Measurements from ENCODE around the gene SMIM10. TPM values are rescaled to one million over a fixed set of nuclear protein-coding genes. Genes with fewer than 3 reads are reported as not detected.

SMIM10 gene
- total RNA-seq, 1 experiment from 2014 or later = not detected

DNA sequence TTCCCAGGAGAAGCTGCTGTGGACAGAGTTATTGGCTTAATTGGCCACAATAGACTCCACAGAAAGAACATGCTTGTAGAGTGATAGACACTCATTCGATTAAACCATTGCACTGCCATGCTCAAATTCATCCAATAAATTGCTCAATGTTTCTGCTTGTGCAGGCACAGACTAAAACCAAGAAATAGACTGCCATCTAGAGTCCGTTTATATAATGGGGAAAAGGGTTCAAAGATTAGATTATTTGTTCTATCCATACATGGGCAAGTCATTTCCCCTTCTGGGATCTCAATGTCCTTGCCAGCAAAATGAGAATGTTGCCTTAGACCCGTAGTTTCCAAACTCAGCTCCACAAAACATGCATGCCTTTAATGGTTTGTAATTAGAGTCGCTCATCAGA is 8.7 kb downstream of the SMIM10 start:
- H3K27me3 Mint-ChIP-seq (ENCODE audit: insufficient read depth, unreplicated experiment) = peaks cover 35% of the 10 kb centered on the region
- H3K9me3 Mint-ChIP-seq (ENCODE audit: unreplicated experiment) = no peaks in the 10 kb centered on the region
- H3K36me3 Mint-ChIP-seq (ENCODE audit: insufficient read depth, unreplicated experiment) = no peaks in the 10 kb centered on the region
- BruUV-seq (replicated peaks) = no TSS peak
- ChIA-PET CTCF (interaction anchor here (0.6 to 3.9 kb wide), 20 partner anchors 8 to 623 kb away, joined by 3 to 23 read pairs (median 3); partner anchors contain the start of gene RTL8B), POLR2A (no interaction called here)
- TF ChIP-seq, protein P1, sequence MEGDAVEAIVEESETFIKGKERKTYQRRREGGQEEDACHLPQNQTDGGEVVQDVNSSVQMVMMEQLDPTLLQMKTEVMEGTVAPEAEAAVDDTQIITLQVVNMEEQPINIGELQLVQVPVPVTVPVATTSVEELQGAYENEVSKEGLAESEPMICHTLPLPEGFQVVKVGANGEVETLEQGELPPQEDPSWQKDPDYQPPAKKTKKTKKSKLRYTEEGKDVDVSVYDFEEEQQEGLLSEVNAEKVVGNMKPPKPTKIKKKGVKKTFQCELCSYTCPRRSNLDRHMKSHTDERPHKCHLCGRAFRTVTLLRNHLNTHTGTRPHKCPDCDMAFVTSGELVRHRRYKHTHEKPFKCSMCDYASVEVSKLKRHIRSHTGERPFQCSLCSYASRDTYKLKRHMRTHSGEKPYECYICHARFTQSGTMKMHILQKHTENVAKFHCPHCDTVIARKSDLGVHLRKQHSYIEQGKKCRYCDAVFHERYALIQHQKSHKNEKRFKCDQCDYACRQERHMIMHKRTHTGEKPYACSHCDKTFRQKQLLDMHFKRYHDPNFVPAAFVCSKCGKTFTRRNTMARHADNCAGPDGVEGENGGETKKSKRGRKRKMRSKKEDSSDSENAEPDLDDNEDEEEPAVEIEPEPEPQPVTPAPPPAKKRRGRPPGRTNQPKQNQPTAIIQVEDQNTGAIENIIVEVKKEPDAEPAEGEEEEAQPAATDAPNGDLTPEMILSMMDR (IDR thresholded peaks at IDR 0.05; ENCODE audit: unreplicated experiment) = peak; percentile 47
- no peak overlapping the region for H3K4me3 Mint-ChIP-seq (ENCODE audit: unreplicated experiment)
- DNase-seq (ENCODE audit: unreplicated experiment) = peak; percentile 52
- H3K4me1 Mint-ChIP-seq (ENCODE audit: insufficient read depth, unreplicated experiment) = peaks cover 5% of the 10 kb centered on the region
- H3K27ac Mint-ChIP-seq (ENCODE audit: low read depth, unreplicated experiment) = no peak overlapping the region
- intact Hi-C loops (cut with micrococcal nuclease) = loop anchor here (1.0 to 5.0 kb wide), 3 partner anchors 34 to 577 kb away; no protein-coding TSS in a partner anchor

DNA sequence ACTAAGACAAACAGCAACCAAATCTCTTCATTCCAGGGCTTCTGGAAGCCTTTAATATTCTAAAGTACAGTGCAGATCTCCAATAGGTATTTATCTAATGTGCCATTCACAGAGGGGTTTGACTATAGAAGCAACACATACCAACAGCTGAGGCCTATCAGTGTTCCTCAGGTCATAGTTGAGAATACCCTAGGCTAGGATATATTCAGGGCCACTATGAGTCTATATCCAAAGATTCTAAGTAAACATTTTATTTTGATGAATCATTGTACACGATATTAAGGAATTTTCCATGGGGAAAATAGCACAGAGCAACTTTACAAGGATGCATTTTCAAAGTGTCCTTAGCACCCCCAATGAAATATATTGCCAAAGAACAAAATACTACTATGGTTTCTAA is 9.7 kb downstream of the SMIM10 start:
- ChIA-PET CTCF (interaction anchor here (0.6 to 3.9 kb wide), 9 partner anchors 12 to 520 kb away, joined by 3 to 23 read pairs (median 4); no protein-coding TSS in a partner anchor), POLR2A (no interaction called here)
- no peak for DNase-seq (ENCODE audit: unreplicated experiment)
- no TSS peak for BruUV-seq (replicated peaks)
- TF ChIP-seq, protein P1 (IDR thresholded peaks at IDR 0.05; ENCODE audit: unreplicated experiment) = no peak
- Mint-ChIP-seq H3K36me3 (ENCODE audit: insufficient read depth, unreplicated experiment) (no peaks in the 10 kb centered on the region), H3K27me3 (ENCODE audit: insufficient read depth, unreplicated experiment) (peaks cover 35% of the 10 kb centered on the region), H3K4me1 (ENCODE audit: insufficient read depth, unreplicated experiment) (peaks cover 5% of the 10 kb centered on the region), H3K27ac (ENCODE audit: low read depth, unreplicated experiment) (peak overlapping the region; percentile 13), H3K9me3 (ENCODE audit: unreplicated experiment) (no peaks in the 10 kb centered on the region), H3K4me3 (ENCODE audit: unreplicated experiment) (no peak overlapping the region)
- intact Hi-C loops (cut with micrococcal nuclease) = no loop called here

GRCh38 chrX:135003876-135004623 is 13.3 kb downstream of the SMIM10 start:
- Mint-ChIP-seq H3K27ac (ENCODE audit: low read depth, unreplicated experiment) (peak overlapping the region; percentile 30), H3K4me3 (ENCODE audit: unreplicated experiment) (peak overlapping the region; percentile 75), H3K36me3 (ENCODE audit: insufficient read depth, unreplicated experiment) (no peaks in the 10 kb centered on the region), H3K27me3 (ENCODE audit: insufficient read depth, unreplicated experiment) (peaks cover 39% of the 10 kb centered on the region), H3K4me1 (ENCODE audit: insufficient read depth, unreplicated experiment) (peaks cover 5% of the 10 kb centered on the region), H3K9me3 (ENCODE audit: unreplicated experiment) (no peaks in the 10 kb centered on the region)
- TF ChIP-seq, protein P1 (IDR thresholded peaks at IDR 0.05; ENCODE audit: unreplicated experiment) = no peak
- no TSS peak for BruUV-seq (replicated peaks)
- intact Hi-C loops (cut with micrococcal nuclease) = no loop called here
- POLR2A ChIA-PET = interaction anchor here (1.0 kb wide), 1 partner anchor 18 kb away, joined by 6 read pairs; the partner anchor contains the start of gene RTL8B
- peak; percentile 87 for DNase-seq (ENCODE audit: unreplicated experiment)
- CTCF ChIA-PET = interaction anchor here (1.0 kb wide), 1 partner anchor 394 kb away, joined by 6 read pairs; no protein-coding TSS in a partner anchor

DNA sequence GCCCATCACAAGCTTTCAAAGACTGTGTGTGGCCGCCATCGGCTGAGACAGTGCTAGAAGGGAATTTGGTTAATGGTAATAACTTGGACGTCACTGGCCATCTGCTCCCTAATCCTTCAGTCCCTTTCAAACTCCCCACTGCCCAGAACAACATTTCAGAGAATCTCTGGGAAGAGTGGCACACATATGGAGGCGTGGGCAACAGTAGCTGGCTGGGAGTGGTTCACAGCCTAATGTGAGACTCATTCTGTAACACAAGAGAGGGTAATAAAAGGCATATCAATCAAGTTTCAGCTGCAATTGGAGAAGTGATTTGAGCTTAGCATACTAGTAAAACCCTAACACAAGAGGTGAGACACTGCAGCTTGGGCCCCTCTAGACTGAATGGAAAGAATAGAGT is 15.4 kb downstream of the SMIM10 start:
- no peak for DNase-seq (ENCODE audit: unreplicated experiment)
- Mint-ChIP-seq H3K27me3 (ENCODE audit: insufficient read depth, unreplicated experiment) (peaks cover 60% of the 10 kb centered on the region), H3K4me1 (ENCODE audit: insufficient read depth, unreplicated experiment) (no peaks in the 10 kb centered on the region), H3K4me3 (ENCODE audit: unreplicated experiment) (no peak overlapping the region), H3K36me3 (ENCODE audit: insufficient read depth, unreplicated experiment) (no peaks in the 10 kb centered on the region), H3K27ac (ENCODE audit: low read depth, unreplicated experiment) (no peak overlapping the region), H3K9me3 (ENCODE audit: unreplicated experiment) (no peaks in the 10 kb centered on the region)
- ChIA-PET POLR2A (interaction anchor here (0.6 to 1.4 kb wide), 3 partner anchors 16 to 90 kb away, joined by 3 read pairs; partner anchors contain the start of gene RTL8B), CTCF (interaction anchor here (0.6 kb wide), 2 partner anchors 81 to 1404 kb away, joined by 3 read pairs; no protein-coding TSS in a partner anchor)
- intact Hi-C loops (cut with micrococcal nuclease) = no loop called here
- BruUV-seq (replicated peaks) = no TSS peak
- TF ChIP-seq, protein P1 (IDR thresholded peaks at IDR 0.05; ENCODE audit: unreplicated experiment) = no peak
